GM19193 (cell line): Measurements from ENCODE around the gene GPHN.

Experiments
- POLR2A ChIP-seq: IDR thresholded peaks from 4 replicates; pipeline ENCODE4 v1.6.1; 2011; ENCODE audit not compliant: insufficient read depth, insufficient read length; ENCODE audit errors: extremely low read depth

The GPHN gene

DNA sequence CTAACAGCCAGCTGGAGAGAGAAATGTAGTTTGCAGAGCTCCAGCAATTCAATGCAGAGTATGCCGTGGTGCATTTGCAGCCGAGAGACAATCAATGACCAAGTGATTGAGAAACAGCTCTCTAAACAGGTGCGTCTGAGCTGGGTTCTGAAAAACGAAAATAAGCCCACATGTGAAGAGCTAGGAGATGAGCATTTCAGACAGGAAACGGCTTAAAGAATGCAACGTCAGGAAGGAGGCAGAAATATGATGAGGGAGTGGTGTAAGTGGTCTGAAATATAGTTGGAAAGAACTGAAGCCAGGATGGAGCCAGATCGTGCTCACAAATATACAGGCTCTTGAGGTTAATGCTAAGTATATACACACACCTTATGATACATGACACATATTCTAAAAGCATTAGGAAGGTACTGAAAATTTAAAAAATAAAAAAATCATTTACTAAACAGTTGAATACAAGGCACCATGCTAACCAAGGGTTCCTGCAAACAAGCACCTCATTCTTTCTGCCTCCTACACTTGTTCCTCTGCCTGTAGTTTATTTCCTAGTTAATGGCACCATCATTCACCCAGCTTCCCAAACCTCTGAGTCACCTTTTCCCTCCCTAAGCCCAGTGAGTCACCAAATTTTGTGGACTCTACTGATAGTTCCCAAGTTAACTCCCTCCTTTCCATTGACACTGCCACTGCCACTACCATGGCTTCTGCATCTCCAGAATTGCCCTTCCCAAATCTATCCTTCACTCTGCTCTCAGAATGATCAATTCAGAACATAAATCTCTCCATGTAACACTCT lies 679.0 kb downstream of the GPHN start:
- TF ChIP-seq POLR2A, result no peak

DNA sequence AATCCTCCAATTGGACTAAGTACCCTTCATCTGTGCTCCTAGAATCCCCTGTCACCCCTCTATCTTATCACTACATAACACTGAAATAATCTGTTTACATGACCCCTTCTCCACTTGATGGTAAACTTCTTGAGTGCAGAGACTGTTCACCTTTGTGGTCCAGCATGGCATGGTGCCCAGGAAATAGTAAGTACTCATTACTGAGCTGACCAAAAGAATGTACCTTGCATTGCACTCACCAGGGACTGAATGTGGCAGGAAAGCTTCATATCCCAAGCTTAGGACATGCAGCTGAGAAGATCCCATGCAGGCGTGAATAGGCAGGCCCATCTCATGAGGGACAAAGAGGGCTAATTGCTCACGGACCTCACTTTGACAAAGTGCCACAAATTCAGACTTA lies 679.9 kb downstream of the GPHN start:
- TF ChIP-seq POLR2A, result no peak

- TF ChIP-seq POLR2A, result no peak
These were observed 680.4 kb downstream of the GPHN start for GRCh38 chr14:67188326-67188725.

DNA sequence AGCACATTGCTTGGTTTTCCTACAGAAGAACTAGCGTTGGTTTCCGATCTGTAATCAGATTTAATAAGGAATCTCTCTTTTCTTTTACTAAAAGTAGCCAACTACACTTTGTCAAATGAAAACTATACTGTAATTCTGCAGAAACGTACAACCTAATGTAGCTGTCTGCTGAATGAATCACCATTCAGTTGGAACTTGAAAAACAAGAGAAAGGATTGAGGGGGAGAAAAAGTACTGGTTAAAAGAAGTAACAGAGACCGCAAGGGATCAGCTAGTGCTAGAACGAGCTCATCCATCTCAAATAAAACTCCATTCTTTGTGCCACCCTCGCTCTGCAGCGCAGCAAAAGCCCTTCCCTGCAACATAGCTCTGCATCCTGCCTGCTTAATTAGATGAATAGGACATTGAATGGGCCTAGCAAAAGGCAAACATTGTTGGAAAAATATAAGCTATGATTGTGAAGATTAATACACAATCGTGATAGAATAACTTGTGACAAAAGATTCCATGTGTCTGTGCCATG lies 683.9 kb downstream of the GPHN start:
- no peak for TF ChIP-seq POLR2A

DNA sequence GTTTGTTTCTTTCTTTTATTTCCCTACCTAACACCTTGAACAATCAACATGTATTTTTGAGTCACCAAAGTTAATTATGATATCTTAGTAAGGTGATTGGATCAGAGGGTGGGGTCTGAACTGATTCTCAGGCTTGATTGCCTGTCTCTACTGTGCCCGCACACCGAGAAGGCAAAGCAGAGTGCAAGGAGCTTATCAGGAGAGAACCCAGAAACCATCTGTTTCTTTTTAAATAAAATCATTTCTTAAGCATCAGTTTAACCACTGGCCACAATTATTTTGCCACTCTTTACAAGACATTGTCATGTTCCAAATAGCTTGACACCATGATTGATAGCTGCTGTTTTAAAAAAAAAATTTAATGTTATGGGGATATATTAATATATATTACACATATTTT lies 684.4 kb downstream of the GPHN start:
- no peak for TF ChIP-seq POLR2A

DNA sequence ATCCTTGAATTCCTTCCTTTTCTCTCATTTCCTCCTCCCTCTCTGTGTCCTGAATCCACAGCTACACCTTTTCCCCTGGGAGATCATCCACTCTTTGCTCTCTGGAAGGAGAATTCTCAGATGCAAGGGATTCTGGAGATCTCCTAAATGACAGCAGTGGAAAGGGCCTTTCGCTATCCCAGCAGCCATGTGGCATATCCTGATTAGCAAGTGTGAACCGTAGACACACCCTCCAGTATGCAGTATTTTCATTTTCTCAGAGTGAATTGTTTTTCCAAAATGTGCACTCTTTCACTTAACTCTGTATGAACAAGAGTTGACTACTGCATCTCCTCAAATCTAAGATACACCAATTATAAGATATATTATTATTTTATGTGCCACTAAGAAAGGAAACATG lies 687.3 kb downstream of the GPHN start:
- TF ChIP-seq POLR2A, result no peak

DNA sequence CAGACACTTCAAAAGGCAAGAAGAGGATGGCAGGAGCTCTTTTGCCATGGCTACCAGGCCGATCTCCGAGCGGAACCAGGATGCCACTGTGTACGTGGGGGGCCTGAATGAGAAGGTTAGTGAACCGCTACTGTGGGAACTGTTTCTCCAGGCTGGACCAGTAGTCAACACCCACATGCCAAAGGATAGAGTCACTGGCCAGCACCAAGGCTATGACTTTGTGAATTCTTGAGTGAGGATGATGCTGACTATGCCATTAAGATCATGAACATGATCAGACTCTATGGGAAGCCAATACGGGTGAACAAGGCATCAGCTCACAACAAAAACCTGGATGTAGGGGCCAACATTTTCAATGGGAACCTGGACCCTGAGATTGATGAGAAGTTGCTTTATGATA lies 691.1 kb downstream of the GPHN start:
- no peak for TF ChIP-seq POLR2A

DNA sequence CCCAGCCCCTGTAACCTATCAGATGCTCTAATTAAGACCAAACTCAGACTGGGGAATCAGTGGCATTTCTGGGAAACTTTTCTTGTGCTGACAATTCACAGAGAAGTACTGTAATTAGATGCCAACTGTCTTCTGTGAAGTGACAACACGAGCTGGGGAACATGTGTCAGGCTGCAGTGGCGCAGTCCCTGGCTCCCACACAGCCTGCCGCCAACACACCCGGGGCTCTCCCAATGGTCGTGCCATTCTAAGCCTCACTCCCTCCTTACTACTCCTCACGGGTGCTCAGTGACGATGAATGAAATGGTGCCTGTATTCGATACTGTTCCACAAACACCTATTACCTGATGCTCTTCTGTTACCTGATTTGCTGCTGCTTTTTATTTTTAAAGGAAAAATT lies 699.9 kb downstream of the GPHN start:
- TF ChIP-seq POLR2A, result no peak

DNA sequence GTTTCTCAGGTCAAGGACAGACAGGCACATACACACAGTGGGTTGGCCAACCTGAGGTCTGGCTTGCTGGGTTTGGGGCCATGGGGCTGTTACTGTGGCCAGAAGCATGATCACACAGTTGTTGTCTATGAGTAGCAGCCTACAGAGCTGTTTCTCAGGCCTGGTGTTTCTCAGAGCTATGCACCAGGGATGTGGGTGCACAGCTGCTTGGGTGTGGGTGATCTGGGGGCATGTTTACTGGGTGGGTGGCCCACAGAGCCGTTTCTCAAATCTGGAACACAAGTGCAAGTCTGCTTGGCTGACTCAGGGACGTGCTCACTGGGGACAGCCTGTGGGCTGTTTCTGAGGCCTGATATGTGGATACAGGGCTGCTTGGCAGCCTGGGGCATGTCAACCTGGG lies 710.2 kb downstream of the GPHN start:
- no peak for TF ChIP-seq POLR2A

GRCh38 chr14:67221248-67221981 lies 713.5 kb downstream of the GPHN start:
- no peak for TF ChIP-seq POLR2A

DNA sequence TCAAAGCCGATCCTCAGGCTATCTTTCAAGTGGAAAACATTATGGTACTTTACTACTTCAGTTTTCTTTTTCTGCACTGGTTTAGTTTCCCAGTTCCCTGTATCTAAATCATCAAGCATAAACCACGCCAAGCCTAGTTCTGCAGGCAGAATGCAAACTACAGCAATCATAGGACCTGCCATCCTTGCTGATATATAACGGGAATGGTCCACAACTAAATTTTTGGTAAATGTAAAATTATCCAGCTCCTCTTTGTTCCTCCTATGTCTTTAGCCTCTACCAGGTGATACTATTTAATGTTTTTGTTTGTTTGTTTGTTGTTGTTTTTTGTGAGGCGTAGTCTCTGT lies 714.0 kb downstream of the GPHN start:
- TF ChIP-seq POLR2A, result no peak

GRCh38 chr14:67225523-67225922 lies 717.6 kb downstream of the GPHN start:
- no peak for TF ChIP-seq POLR2A

GRCh38 chr14:67228325-67228984 lies 720.5 kb downstream of the GPHN start:
- no peak for TF ChIP-seq POLR2A
